AG08396 (cell line): Measurements from ENCODE around the gene PDZD2.
A peak's percentile ranks its signal among the peaks of the same experiment; 100 is the strongest.

Experiments
- DNase-seq: peaks from one replicate; pipeline ENCODE4 v3.0.0; 2012; ENCODE audit warnings: low spot score, mixed read lengths

PDZD2 gene

DNA sequence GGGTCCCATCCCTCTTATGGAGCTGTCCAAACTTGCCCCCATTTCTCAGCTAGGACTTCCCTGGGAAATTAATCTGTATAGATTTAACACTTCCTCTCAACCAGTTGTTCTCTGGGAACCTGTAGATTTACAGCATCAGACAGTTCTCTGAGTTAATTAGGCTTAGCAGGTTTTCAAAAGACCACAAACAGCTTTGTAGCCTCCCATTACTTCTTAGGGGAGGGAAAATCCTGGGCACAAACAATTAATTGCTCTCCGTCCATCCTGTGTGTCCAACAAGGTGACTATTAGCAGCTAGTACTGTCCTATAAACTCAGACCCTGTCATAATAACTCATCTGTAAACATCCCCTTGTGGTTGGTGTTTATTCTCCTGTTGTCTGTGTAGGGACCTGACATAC, 337.2 kb downstream of the PDZD2 start:
- DNase-seq = no peak

DNA sequence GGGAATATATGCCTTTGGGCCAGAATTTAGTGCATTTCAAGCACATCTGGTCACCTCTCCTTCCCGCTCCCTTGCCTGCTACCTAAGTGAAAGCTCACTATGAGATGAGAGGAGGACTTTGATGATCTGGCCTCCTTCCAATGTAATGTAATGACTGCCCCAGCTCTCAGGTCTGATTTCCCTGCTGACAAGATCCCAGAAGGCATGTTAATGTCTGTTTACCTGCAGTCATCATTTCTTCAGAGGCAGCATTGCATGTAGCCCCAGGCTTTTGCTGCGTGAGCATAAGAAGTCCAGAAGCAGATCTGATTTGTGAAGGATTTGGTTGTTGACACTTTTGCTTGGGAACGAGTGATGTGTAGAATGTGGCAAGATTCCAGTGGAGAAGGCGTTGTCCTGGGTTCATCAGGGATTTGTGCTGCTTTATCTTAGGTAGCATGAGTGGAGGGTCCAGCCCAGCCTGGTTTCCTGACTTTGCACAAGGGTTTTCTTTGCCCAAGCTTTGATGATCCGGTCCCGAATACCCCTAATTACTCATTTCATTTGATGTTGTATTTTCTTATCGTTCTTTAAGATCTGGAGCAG, 342.5 kb downstream of the PDZD2 start:
- no peak for DNase-seq

DNA sequence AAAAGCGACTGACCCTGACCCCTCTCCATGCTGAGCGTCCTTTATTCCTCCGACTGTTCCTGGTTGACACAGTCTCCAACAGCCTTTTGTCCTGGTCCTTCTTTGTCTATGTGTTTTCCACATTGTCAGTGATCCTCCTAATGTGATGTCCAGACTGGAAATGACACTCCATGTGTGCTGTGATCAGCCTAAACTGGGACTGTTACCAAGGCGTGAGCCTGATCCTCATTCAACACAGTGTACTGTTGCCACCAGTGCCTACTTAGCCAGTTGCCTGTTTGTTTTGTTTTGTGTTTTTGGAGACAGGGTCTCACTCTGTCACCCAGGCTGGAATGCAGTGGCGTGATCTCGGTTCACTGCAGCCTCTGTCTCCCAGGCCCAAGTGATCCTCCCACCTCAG, 343.1 kb downstream of the PDZD2 start:
- DNase-seq = no peak

DNA sequence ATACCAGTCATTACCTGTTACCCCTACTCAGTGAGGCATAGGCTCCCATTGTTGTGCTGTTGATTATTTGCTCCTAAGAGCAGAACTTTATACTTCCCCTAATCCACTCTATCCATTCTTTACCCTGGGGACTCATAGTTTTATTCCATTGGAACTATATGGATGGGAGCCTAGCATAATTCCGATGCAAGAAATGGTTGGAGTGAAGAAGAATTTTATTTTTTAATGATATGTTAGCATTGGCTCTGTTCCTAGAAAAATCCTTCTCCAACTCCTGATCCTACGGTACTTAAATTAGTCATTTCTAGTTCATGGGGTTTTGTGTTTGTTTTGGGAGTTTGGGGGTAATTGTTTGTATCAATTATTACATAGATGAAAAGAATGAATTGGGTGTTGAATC, 343.7 kb downstream of the PDZD2 start:
- no peak for DNase-seq

DNA sequence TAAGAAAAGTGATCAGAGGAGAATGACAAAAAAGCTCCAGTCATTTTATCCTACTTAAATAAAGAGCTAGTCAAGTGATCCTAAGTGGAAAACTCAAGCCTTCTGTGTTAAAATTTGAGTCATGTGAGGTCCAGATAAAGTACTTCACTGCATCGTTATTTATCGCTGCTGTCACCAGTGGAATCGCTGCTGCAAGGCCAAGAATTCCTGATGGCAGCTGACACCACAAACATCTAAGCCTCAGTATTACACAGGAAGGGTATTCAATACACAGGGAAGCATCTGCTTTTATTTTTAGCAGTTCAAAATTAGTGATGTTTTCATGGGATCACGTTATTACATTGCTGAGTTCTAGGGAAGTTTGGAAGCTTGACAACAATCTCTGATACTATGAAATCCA, 344.9 kb downstream of the PDZD2 start:
- DNase-seq = no peak

DNA sequence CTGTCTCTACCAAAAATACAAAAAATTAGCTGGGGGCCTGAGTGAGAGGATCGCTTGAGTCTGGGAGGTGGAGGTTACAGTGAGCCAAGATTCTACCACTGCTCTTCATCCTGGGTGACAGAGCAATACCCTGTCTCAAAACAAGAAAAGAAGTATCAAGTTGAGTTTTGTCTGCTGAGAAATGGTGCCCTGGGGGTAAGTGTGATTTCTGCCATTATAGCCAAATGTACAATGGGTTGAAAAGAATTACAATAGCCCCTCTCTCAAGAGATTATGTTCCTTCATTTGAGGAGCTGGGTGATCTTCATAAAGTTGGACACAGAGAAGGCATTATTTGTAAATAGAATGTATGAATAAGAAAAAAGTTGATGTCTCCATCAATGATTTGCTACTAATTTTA, 345.8 kb downstream of the PDZD2 start:
- DNase-seq = no peak

DNA sequence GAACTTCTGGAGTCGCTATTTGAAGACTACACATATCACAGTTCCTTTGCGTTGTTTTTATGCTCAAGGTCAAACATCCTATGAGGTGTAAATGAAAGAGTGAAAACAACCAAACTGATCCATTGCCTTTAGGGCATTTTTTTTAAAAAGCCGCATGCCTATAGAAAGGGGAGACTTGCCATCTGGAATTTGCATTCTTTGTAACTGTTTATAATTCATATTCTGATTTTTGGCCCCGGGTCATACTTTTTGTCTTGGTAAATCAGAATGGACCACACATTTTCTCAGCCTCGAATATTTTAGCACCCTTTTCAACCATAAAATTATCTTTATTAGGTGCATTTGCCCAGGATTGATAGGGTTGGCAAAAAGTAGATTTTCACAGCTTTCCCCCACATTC, 347.2 kb downstream of the PDZD2 start:
- no peak for DNase-seq

DNA sequence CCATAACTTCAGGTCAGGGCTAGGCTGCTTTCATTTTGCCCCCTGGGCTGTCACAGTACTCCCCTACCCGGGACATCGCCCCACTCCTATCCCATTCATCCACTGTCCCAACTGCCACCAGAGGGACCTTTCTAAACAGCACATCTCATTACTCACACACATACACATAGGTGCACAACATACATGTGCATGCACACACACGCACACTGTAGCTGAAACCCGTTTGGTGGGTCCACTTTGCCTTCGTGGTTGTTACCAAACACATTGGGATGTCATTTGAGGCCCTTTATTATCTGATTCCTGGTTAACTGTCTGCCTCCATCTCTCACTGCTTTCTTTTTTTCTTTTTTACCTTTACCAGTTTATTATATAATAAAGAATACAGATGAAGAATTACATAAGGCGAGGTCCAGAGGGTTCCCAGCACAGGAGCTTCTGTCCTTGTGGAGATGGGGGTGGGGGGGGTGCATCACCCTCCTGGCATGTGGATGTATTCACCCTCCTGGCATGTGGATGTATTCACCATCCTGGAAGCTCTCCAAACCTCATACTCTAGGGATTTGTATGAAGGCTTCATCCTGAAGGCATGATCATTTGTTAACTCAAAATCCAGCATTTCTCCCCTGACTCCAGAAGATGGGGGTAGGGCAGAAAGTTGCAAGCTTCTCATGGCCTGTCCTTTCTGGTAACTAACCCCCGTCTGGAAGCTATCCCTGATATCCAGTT, 349.2 kb downstream of the PDZD2 start:
- DNase-seq = peak; percentile 71

DNA sequence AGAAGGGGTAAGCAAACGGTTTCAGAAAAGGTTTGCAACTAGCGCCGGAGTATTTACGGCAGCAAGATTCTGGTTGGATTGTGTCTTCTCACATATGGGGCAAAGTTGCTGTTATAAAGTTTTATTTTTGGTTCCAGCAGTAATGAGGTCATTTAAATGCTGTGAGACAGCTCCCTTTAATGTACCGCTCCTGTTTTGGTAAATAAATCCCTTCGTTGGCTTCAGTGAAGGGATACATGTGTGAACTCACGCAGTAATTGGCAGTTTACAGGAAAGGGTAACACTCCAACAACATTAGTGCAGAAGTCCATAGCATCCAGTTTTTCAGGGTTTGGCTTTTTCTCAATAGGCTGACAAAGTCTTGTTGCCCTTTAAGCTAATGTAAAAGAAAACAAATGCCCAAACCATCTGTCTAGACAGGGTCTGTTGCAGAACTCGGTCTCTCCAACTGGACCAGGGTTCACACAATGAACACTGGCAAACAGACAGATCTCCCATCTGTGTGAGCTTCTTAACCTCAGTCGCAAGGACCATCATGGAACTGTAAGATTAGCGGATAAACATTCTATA, 351.2 kb downstream of the PDZD2 start:
- DNase-seq = no peak

DNA sequence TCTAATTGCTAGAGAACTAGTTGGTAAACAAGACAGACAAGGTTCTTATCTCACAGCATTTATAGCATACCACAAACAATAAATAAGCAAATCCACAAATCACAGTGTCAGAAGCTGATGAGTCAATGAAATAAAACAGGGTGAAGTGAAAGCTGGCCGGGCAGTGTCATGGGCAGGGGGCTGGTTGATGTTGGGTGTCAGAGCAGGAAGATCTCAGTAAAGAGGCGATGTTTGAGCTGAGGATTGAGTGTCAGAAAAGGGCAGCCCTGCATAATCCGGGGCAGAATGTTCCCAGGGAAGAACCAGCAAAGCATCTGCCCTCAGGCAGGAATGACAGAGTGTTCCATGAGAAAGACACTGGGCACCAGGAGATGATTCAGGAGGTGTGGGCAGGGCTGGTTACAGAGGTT, 351.8 kb downstream of the PDZD2 start:
- DNase-seq = no peak

DNA sequence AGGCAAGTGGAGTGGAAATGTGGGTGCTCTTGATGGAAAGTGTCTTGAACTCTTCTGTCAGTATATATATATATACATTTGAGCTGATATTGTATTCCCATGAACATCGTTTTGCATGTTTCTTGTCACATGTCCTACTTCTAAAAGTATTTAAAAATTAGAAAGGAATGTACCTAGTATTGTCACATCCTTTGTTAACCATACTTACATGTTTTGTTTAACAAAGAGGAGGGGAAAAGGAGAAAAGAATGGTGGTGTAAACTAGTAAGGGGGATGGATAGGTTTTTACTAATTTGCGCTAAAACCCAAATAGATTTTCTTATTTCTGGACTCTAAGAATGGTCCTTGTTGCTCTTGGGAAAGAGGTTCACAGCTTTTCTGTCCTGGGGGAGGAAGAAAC, 353.4 kb downstream of the PDZD2 start:
- DNase-seq = no peak

DNA sequence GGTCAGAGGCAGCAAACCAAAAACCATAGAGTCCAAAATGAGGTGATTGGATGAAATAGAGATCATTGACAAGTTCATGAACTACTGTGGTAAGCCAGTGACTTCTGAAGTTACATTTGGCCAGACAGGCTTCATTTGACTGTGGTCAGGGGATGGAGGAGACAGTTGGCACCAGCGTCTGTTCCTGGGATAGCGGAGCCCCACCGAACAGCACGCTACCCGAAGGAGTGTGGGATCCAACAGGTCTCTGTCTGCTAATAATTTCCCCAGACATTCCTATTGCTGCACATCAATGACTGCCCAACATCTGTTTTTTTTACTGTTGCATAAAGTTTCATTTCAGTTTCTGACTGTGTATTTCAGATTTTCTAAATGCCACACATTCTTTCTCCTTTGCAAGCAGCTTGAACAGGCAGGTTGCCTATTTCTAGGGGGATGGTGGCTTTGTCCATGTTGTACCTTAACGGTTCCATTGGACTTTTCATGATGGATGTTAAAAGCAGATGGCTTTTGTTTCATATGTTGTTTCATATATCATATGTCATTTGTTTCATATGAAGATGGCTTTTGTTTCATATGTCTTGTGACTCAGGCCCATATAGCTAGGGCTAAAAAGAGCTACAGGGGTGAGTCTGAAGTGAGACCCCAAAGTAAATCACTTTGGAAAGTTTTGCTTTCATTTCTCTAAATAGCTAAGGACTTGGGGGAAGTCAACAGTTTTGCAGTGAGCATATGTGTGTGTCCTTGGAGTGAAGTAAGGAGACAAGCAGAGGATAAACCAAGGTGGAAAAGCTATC, 354.4 kb downstream of the PDZD2 start:
- peak; percentile 62 for DNase-seq

DNA sequence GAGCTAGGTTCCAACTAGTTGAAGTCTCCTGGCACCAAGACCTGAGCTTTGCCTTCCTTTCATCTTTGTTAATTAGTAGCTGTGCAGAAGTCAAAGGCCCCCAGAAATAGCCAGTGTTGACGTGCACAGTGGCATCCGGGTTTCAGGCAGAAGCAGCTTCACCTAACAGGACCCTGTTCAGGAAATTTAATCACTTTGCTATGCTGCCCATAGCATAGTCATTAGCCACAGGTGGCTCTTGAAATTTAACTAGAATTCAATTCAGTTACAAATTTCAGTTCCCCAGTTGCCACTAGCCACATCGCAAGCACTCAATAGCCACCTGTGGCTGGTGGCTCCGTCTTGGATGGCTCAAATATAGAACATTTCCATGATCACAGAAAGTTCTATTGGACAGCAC, 356.1 kb downstream of the PDZD2 start:
- DNase-seq = no peak

DNA sequence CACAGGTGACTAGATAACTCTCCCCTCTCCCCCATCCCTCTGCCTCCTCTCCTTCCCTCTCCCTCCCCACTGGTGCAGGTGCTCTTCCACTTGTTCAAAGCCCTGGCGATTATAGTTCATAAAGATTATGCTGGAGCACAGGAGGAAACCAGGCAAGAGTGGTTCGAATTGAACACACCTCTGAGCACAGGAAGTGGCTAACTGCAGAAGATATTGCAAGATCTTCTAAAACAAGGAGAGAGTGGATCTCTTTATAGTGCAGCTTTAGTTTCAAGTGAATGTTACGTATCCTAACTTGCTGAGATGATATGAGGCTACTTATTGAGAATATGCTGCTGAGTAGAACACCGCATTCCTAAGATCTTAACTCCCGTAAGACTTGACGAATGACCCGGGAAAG, 356.8 kb downstream of the PDZD2 start:
- no peak for DNase-seq

DNA sequence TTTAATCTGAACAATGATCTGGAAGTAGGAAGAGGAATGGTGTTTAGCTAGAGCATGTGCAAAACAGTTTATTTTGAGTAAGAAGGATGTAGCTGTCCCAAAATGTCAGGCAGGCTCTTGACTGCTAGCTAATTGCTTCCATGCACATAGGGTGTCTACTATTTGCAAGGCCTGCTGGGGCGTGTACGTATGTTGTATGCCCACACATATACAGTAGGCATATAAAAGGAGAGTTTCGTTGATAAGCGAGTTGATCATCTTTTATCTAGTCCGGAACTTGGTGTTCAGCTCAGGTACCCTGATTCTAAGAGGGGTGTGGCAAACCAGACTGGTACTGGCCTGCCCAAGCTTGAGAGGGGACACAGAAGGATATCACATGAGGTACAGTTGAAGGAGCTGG, 358.0 kb downstream of the PDZD2 start:
- no peak for DNase-seq

DNA sequence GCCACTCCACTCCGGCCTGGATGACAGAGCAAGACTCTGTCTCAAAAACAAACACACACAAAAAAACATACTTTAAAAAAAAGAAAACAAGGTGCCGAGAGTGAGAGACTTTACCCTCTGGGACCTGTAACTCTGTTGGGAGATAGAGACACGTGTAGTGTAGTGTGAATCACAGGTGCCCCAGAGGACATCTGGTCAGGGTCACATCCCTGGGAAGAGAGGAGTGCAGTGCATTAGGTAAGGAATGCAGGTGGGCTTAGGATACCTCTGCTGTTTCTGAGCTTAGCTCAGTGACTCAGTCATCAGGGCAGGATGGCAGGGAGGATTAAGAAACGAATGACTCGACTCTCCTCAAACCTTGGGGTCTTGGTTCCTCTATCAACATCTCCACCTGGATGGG, 360.5 kb downstream of the PDZD2 start:
- no peak for DNase-seq

DNA sequence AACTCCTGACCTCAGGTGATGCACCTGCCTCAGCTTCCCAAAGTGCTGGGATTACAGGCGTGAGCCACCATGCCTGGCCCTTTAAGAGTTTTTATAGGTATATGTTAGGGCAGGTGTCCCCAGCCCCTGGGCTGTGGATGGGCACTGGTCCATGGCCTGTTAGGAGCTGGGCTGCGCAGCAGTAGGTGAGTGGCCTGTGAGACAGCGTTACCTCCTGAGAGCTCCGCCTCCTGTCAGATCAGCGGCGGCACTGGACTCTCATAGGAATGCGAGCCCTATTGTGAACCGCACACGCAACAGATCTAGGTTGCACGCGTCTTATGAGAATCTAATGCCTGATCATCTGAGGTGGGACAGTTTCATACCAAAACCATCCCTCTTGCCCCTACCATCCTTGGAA, 361.8 kb downstream of the PDZD2 start:
- DNase-seq = no peak

DNA sequence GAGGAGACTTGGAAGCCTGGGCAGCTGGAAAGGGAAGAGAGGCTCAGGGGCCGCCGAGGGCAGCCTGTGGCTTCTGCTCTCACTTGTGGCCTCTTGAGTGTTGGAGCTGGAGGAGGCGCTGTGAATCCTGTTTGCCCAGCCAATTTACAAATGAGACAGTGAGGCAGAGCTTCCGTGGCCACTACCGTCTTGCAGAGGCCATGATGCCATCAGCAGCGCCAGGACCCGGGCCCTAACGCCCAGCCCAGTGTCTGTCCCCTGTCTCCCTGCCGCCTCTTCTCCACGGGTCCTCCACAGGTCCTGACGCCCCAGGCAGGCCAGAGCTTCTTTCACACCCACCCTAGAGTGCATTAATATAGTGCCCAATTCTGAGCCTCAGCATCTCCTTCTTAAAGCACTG, 362.4 kb downstream of the PDZD2 start:
- no peak for DNase-seq

DNA sequence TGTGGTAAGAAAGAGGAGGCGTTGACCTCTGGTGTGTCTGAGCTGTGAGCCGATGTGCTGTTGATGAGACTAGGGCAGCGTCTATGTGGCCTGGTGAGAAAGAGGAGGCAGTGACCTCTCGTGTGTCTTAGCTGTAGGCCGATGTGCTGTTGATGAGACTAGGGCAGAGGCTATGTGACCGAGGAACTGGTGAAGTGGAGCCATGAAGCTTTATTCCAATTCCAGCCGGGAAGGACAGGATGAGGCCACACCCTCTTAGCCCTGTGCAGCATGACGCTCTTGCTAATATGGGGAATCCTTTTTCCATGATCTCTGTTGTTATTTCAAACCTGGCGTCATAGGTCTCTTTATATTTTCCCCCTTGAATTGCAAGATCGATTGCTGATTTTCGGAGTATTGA, 362.8 kb downstream of the PDZD2 start:
- DNase-seq = no peak

DNA sequence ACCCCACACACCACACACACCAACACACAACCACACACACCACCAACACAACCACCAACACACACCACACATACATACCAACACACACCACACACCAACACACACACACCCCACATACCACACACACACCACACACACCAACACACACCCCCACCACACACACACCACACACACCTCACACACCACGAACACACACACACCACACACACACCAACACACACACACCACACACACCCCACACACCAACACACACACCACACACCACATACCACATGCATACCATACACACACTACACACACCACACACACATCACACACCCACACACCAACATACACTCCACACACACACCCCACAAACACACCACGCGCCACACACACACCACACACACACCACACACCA, 363.8 kb downstream of the PDZD2 start:
- DNase-seq = no peak

DNA sequence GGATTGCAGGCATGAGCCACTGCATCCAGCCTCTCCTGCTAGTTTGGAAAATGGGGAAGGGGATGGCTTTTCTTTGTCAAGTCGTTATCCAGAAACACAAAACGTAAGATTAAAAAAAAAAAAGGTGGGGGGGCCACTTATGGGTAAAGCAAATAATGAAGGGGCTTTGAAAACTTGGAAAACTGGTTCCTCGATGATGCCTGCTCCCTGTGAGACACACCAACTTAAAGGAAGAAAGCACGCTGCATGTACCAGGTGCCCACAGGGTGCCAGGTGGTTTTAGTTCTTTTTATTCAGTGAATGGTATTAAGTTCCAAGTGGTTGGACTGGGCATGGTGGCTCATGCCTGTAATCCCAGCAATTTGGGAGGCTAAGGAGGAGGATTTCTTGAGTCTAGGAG, 365.1 kb downstream of the PDZD2 start:
- no peak for DNase-seq

DNA sequence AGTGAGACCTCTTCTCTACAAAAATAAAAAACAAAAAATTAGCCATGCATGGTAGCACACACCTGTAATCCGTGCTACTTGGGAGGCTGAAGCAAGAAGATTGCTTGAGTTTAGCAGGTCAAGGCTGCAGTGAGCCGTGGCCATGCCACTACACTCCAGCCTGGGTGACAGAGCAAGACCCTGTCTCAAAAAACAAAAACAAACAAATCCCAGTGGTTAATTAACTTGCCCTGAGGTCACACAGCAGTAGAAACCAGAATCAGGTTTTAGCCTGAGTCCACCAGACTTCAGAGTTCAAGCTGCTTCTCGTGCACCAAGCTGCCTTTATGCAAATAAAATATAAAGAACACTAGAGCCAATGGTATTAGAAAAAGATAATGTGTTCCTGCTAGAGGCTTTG, 365.5 kb downstream of the PDZD2 start:
- DNase-seq = no peak

DNA sequence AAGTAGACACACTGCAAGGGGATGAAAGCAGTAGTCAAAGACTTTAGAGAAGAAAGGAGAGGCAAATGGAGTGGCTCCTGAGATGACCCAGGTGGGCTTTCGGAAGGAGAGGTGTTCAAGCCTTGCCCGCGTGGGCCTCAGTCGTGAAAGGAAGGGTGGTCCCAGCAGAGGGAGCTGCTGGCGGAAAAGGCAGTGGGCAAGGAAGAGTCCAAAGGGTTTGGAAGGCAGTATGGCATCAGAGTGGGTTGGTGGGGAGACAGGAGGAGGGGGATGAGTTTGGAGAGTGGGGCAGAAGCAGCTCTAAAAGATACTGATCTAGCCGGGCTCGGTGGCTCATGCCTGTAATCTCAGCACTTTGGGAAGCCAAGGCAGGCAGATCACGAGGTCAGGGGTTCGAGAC, 369.8 kb downstream of the PDZD2 start:
- DNase-seq = no peak
